GM23248 (cell line): ENCODE measurements around the gene PABPN1L.

ENCODE experiments used
- EZH2 ChIP-seq: fragments of 200-600 bp; sonication (generic); IDR thresholded peaks from 2 replicates; pipeline ENCODE4 v1.6.1; 2018; ENCODE audit warnings: antibody characterized with exemption, mild to moderate bottlenecking; ENCODE audit not compliant: insufficient read depth, poor library complexity, severe bottlenecking
- EZH2phosphoT487 ChIP-seq: fragments of 200-600 bp; sonication (generic); IDR thresholded peaks from 2 replicates; pipeline ENCODE4 v1.6.1; 2018; ENCODE audit warnings: antibody characterized with exemption, moderate library complexity, mild to moderate bottlenecking, low read depth; ENCODE audit not compliant: insufficient read depth

GRCh38 chr16:88842806-88843205 is 23.7 kb downstream of the PABPN1L start:
- TF ChIP-seq EZH2 (no peak), EZH2phosphoT487 (no peak)
